HG03439 (cell line): Measurements from ENCODE around the gene SEZ6.

ENCODE experiments used
- ATAC-seq: cut with Tn5 transposase; IDR thresholded peaks from one replicate; pipeline ENCODE4 v1.9.1; 2021; ENCODE audit warnings: mild to moderate bottlenecking, moderate library complexity; ENCODE audit not compliant: unreplicated experiment

The SEZ6 gene

GRCh38 chr17:28982131-28982793 lies 23.6 kb downstream of the SEZ6 start:
- ATAC-seq: no peak

- no peak for ATAC-seq
Measured at GRCh38 chr17:28978356-28978964, 27.4 kb downstream of the SEZ6 start.

- no peak for ATAC-seq
Measured at GRCh38 chr17:28977659-28978355, 28.0 kb downstream of the SEZ6 start.

- ATAC-seq: no peak
Measured at GRCh38 chr17:28975646-28976045, 30.2 kb downstream of the SEZ6 start.

GRCh38 chr17:28975031-28975430 lies 30.8 kb downstream of the SEZ6 start:
- ATAC-seq: no peak

GRCh38 chr17:28974451-28974850 lies 31.4 kb downstream of the SEZ6 start:
- no peak for ATAC-seq

- no peak for ATAC-seq
Measured at GRCh38 chr17:28973425-28973824, 32.4 kb downstream of the SEZ6 start.

GRCh38 chr17:28972437-28972836 lies 33.4 kb downstream of the SEZ6 start:
- no peak for ATAC-seq

GRCh38 chr17:28970879-28971278 lies 35.0 kb downstream of the SEZ6 start:
- ATAC-seq: no peak

GRCh38 chr17:28969706-28970393 lies 36.0 kb downstream of the SEZ6 start:
- no peak for ATAC-seq

GRCh38 chr17:28968914-28969295 lies 36.9 kb downstream of the SEZ6 start:
- ATAC-seq: no peak

- ATAC-seq: no peak
Measured at GRCh38 chr17:28968231-28968913, 37.5 kb downstream of the SEZ6 start.

- ATAC-seq: no peak
Measured at GRCh38 chr17:28967221-28968135, 38.4 kb downstream of the SEZ6 start.

- no peak for ATAC-seq
Measured at GRCh38 chr17:28963841-28964240, 42.0 kb downstream of the SEZ6 start.

GRCh38 chr17:28963055-28963611 lies 42.7 kb downstream of the SEZ6 start:
- no peak for ATAC-seq

- no peak for ATAC-seq
Measured at GRCh38 chr17:28961391-28961790, 44.4 kb downstream of the SEZ6 start.

GRCh38 chr17:28960256-28961061 lies 45.4 kb downstream of the SEZ6 start:
- ATAC-seq: no peak

- ATAC-seq: no peak
Measured at GRCh38 chr17:28959471-28959871, 46.4 kb downstream of the SEZ6 start.
